A549 (cell line): ENCODE measurements around the gene SHOC2. TPM values are rescaled to one million over a fixed set of nuclear protein-coding genes. Genes with fewer than 3 reads are reported as not detected.

ENCODE experiments used
- ATAC-seq, 2 experiments: fragments of 200-7000 bp in 1 of 2; fragments of >200 bp in 1 of 2; cut with Nextera tagmentation in 1 of 2; cut with Tn5 transposase in 1 of 2; 3 replicates each; pipeline versions ENCODE4 v1.8.0 to v1.9.1; 2018 to 2020; ENCODE audit warnings: mild to moderate bottlenecking in 1 of 2, moderate library complexity in 1 of 2
- CTCF ChIA-PET: fragments of 300-600 bp; sonication (Branson Sonifier 250); formaldehyde crosslinking; extraction: SDS; loops from one replicate; lab custom pipeline; 2021; ENCODE audit warnings: antibody characterized with exemption, inconsistent platforms; lab: Yijun Ruan, JAX
- POLR2A ChIA-PET: fragments of 350-600 bp; formaldehyde crosslinking; extraction: SDS; loops from one replicate; lab custom pipeline; 2021; ENCODE audit warnings: antibody characterized with exemption, inconsistent platforms; lab: Yijun Ruan, JAX
- DNase-seq, 2 experiments: peaks; one replicate each; pipeline versions ENCODE4 v3.0.0 to v3.0.0-alpha.2; 2011 to 2016; ENCODE audit warnings: low read depth in 1 of 2, low spot score in 1 of 2
- FAIRE-seq: peaks from 2 replicates; lab custom pipeline; 2011; peaks lifted over from hg19 to GRCh38; lab: Jason Lieb, UNC
- H3K27ac ChIP-seq, 2 experiments: fragments of >200 bp; sonication (Bioruptor Twin); formaldehyde crosslinking; 3 replicates each; pipeline ENCODE4 v1.5.1; 2016 to 2017
- H3K4me1 ChIP-seq: fragments of >200 bp; sonication (Bioruptor Twin); formaldehyde crosslinking; 3 replicates; pipeline ENCODE4 v1.6.1; 2016
- H3K4me2 ChIP-seq: fragments of >200 bp; sonication (Bioruptor Twin); formaldehyde crosslinking; 3 replicates; pipeline ENCODE4 v1.6.1; 2016
- H3K4me3 ChIP-seq: fragments of >200 bp; sonication (Bioruptor Twin); formaldehyde crosslinking; 3 replicates; pipeline ENCODE4 v1.5.1; 2016
- H3K9me3 ChIP-seq: fragments of >200 bp; sonication (Bioruptor Twin); formaldehyde crosslinking; 3 replicates; pipeline ENCODE4 v1.6.1; 2016
- ATOH8 ChIP-seq: fragments of 250-450 bp; sonication (Bioruptor Pico); IDR thresholded peaks from 2 replicates; pipeline ENCODE4 v1.5.0; 2020; ENCODE audit warnings: low read depth, mild to moderate bottlenecking, moderate library complexity
- BCL3 ChIP-seq: fragments of >200 bp; sonication (Bioruptor Twin); formaldehyde crosslinking; IDR thresholded peaks from 3 replicates; pipeline ENCODE4 v1.6.1; 2016
- CEBPB ChIP-seq, 2 experiments: fragments of >200 bp in 1 of 2; sonication (Bioruptor Twin) in 1 of 2; formaldehyde crosslinking in 1 of 2; IDR thresholded peaks; 2 replicates each; pipeline ENCODE4 v1.6.1; 2012 to 2016
- E2F6 ChIP-seq: IDR thresholded peaks from 2 replicates; pipeline ENCODE4 v1.6.1; 2012; ENCODE audit warnings: low read depth, borderline replicate concordance
- EHF ChIP-seq: fragments of 250-450 bp; sonication (Bioruptor Pico); IDR thresholded peaks from 2 replicates; pipeline ENCODE4 v1.5.0; 2020; ENCODE audit warnings: mild to moderate bottlenecking
- ESRRA ChIP-seq: fragments of 150-350 bp; IDR thresholded peaks from 2 replicates; pipeline ENCODE4 v1.6.1; 2014; ENCODE audit warnings: mild to moderate bottlenecking, low read length, borderline replicate concordance
- FOSL2 ChIP-seq, 2 experiments: fragments of 450-650 bp in 1 of 2; fragments of >200 bp in 1 of 2; sonication (Bioruptor Twin) in 1 of 2; formaldehyde crosslinking; IDR thresholded peaks; 2 replicates each; pipeline versions ENCODE4 v1.5.0 to v1.6.1; 2016 to 2020; ENCODE audit warnings: mild to moderate bottlenecking in 1 of 2, moderate library complexity in 1 of 2
- HEYL ChIP-seq: fragments of 250-450 bp; sonication (Bioruptor Pico); IDR thresholded peaks from 2 replicates; pipeline ENCODE4 v1.8.0; 2021; ENCODE audit warnings: mild to moderate bottlenecking, moderate library complexity
- HOXA7 ChIP-seq: fragments of 250-450 bp; sonication (Bioruptor Pico); IDR thresholded peaks from 2 replicates; pipeline ENCODE4 v1.5.0; 2020; ENCODE audit warnings: mild to moderate bottlenecking, moderate library complexity
- HOXB13 ChIP-seq: fragments of 250-450 bp; sonication (Bioruptor Pico); IDR thresholded peaks from 2 replicates; pipeline ENCODE4 v1.5.0; 2020; ENCODE audit warnings: low read depth, mild to moderate bottlenecking, moderate library complexity
- JUN ChIP-seq, 2 experiments: fragments of >200 bp; sonication (Bioruptor Twin); formaldehyde crosslinking; IDR thresholded peaks; 2 replicates in 1 of 2; 3 replicates in 1 of 2; pipeline ENCODE4 v1.6.1; 2016 to 2017
- JUNB ChIP-seq: fragments of >200 bp; sonication (Bioruptor Twin); formaldehyde crosslinking; IDR thresholded peaks from 2 replicates; pipeline ENCODE4 v1.6.1; 2016
- KDM1A ChIP-seq: fragments of 200-600 bp; sonication (generic); IDR thresholded peaks from 2 replicates; pipeline ENCODE4 v1.6.1; 2016; ENCODE audit warnings: low read depth, mild to moderate bottlenecking
- MAX ChIP-seq: IDR thresholded peaks from 2 replicates; pipeline ENCODE4 v1.6.1; 2012
- MAZ ChIP-seq: fragments of 150-350 bp; IDR thresholded peaks from 2 replicates; pipeline ENCODE4 v1.6.1; 2014; ENCODE audit warnings: antibody characterized with exemption, low read depth, low read length, borderline replicate concordance
- NFE2L2 ChIP-seq: fragments of 150-350 bp; conservative IDR thresholded peaks from 2 replicates; pipeline ENCODE4 v1.6.1; 2014; ENCODE audit warnings: low read length
- NPAS2 ChIP-seq: fragments of 250-450 bp; sonication (Bioruptor Pico); IDR thresholded peaks from 2 replicates; pipeline ENCODE4 v1.8.0; 2022; ENCODE audit warnings: mild to moderate bottlenecking, moderate library complexity, borderline replicate concordance
- PBX3 ChIP-seq: IDR thresholded peaks from 2 replicates; pipeline ENCODE4 v1.6.1; 2012
- POLR2A ChIP-seq: IDR thresholded peaks from 2 replicates; pipeline ENCODE4 v1.6.1; 2012; ENCODE audit warnings: mild to moderate bottlenecking, low read length
- POLR2AphosphoS2 ChIP-seq: conservative IDR thresholded peaks from 2 replicates; pipeline ENCODE4 v1.6.1; 2012; ENCODE audit warnings: low read length, improper control_type of control experiment, inconsistent platforms
- RAD21 ChIP-seq, 2 experiments: fragments of >200 bp in 1 of 2; sonication (Bioruptor Twin) in 1 of 2; formaldehyde crosslinking in 1 of 2; IDR thresholded peaks in 1 of 2; conservative IDR thresholded peaks in 1 of 2; 2 replicates in 1 of 2; 3 replicates in 1 of 2; pipeline ENCODE4 v1.6.1; 2012 to 2018; ENCODE audit warnings: inconsistent platforms in 1 of 2
- RARB ChIP-seq: fragments of 250-450 bp; sonication (Bioruptor Pico); IDR thresholded peaks from 2 replicates; pipeline ENCODE4 v1.8.0; 2021; ENCODE audit warnings: mild to moderate bottlenecking, moderate library complexity
- RCOR1 ChIP-seq: fragments of 150-350 bp; IDR thresholded peaks from 2 replicates; pipeline ENCODE4 v1.6.1; 2014; ENCODE audit warnings: antibody characterized with exemption, low read length, low read depth
- TFCP2L1 ChIP-seq: fragments of 250-450 bp; sonication (Bioruptor Pico); IDR thresholded peaks from 2 replicates; pipeline ENCODE4 v1.5.0; 2021; ENCODE audit warnings: mild to moderate bottlenecking
- TP53 ChIP-seq: fragments of 250-450 bp; sonication (Bioruptor Pico); IDR thresholded peaks from 2 replicates; pipeline ENCODE4 v1.5.0; 2021; ENCODE audit warnings: mild to moderate bottlenecking, moderate library complexity
- ZC3H11A ChIP-seq: fragments of 450-650 bp; IDR thresholded peaks from 2 replicates; pipeline ENCODE4 v1.6.1; 2014; ENCODE audit warnings: antibody characterized with exemption, mild to moderate bottlenecking
- ZFP36 ChIP-seq: fragments of 450-650 bp; IDR thresholded peaks from 2 replicates; pipeline ENCODE4 v1.6.1; 2014; ENCODE audit warnings: borderline replicate concordance; ENCODE audit not compliant: partially characterized antibody
- ZNF302 ChIP-seq: fragments of 250-450 bp; sonication (Bioruptor Pico); IDR thresholded peaks from 2 replicates; pipeline ENCODE4 v1.9.0; 2021; ENCODE audit warnings: inconsistent platforms, mild to moderate bottlenecking, moderate library complexity
- ZSCAN20 ChIP-seq: fragments of 250-450 bp; sonication (Bioruptor Pico); IDR thresholded peaks from 2 replicates; pipeline ENCODE4 v1.8.0; 2022; ENCODE audit warnings: mild to moderate bottlenecking, moderate library complexity
- WGBS: methylation state at CpG from one replicate; pipeline ENCODE4 v1.1.6; 2017; ENCODE audit errors: missing lambda C conversion rate; 5-methylcytosine and 5-hydroxymethylcytosine counted together
- polyA plus RNA-seq, 4 experiments: library from polyadenylated mRNA; depleted of rRNA in 3 of 4; stranded (reverse); fragments of >200 nt; fragmentation: RNase III in 1 of 4; extraction: RNeasy Plus Mini Kit Qiagen cat#74134 plus additional on column Dnase treatment in 1 of 4; gene quantifications; 2 replicates in 3 of 4; 3 replicates in 1 of 4; pipeline ENCODE4 v1.2.3, GENCODE V29; 2011 to 2017

Gene SHOC2
- polyA plus RNA-seq, 2 of the 4 experiments (the other 2 are of a cell fraction) = 20.5 to 32.1 TPM

GRCh38 chr10:110979611-110980010 is 60.2 kb downstream of the SHOC2 start:
- no peak for ATAC-seq
- Histone ChIP-seq H3K4me1 (no peaks in the 10 kb centered on the region), H3K4me2 (no peak overlapping the region), H3K9me3 (no peaks in the 10 kb centered on the region), H3K27ac (no peak overlapping the region), H3K4me3 (no peak overlapping the region)
- FAIRE-seq = no peak
- 90% methylated on average over 2 of the region's 2 CpGs for WGBS
- ChIA-PET POLR2A (no interaction called here), CTCF (no interaction called here)
- no peak for DNase-seq
- TF ChIP-seq HOXA7 (CRISPR knock-in tag) (no peak), ZFP36 (no peak), E2F6 (no peak), RARB (CRISPR knock-in tag) (no peak), HOXB13 (CRISPR knock-in tag) (no peak)

GRCh38 chr10:110980807-110981206 is 61.4 kb downstream of the SHOC2 start:
- TF ChIP-seq NPAS2 (CRISPR knock-in tag) (no peak), ZNF302 (CRISPR knock-in tag) (no peak), ATOH8 (no peak), RAD21 (conservative IDR thresholded peaks at IDR 0.05 in 1 of 2, IDR thresholded peaks at IDR 0.05 in 1 of 2) (no peak), ZC3H11A (no peak), TFCP2L1 (CRISPR knock-in tag) (no peak), RCOR1 (no peak), JUN (IDR thresholded peaks at IDR 0.05) (no peak), POLR2AphosphoS2 (no peak)
- FAIRE-seq (no peak), DNase-seq (no peak), ATAC-seq (no peak)
- H3K4me1 ChIP-seq = no peaks in the 10 kb centered on the region
- no peak overlapping the region for H3K4me2 ChIP-seq
- no peak overlapping the region for H3K27ac ChIP-seq
- ChIA-PET POLR2A (no interaction called here), CTCF (no interaction called here)
- no peak overlapping the region for H3K4me3 ChIP-seq
- H3K9me3 ChIP-seq = no peaks in the 10 kb centered on the region

- TF ChIP-seq MAZ (no peak), HEYL (CRISPR knock-in tag) (no peak), POLR2AphosphoS2 (no peak), FOSL2 (IDR thresholded peaks at IDR 0.05) (no peak), FOSL2 (CRISPR knock-in tag; IDR thresholded peaks at IDR 0.05) (no peak), BCL3 (no peak), JUNB (no peak), POLR2A (no peak), EHF (CRISPR knock-in tag) (no peak), MAX (no peak), TFCP2L1 (CRISPR knock-in tag) (no peak), PBX3 (no peak), ATOH8 (no peak), NPAS2 (CRISPR knock-in tag) (no peak), ESRRA (no peak), CEBPB (IDR thresholded peaks at IDR 0.05) (no peak), ZSCAN20 (CRISPR knock-in tag) (no peak), KDM1A (no peak), TP53 (no peak), NFE2L2 (no peak)
- Histone ChIP-seq H3K9me3 (no peaks in the 10 kb centered on the region), H3K4me2 (no peak overlapping the region), H3K27ac (no peak overlapping the region), H3K4me3 (no peak overlapping the region), H3K4me1 (no peaks in the 10 kb centered on the region)
- WGBS = 91% methylated on average over 3 of the region's 3 CpGs
- DNase-seq (no peak), FAIRE-seq (no peak), ATAC-seq (no peak)
- ChIA-PET CTCF (no interaction called here), POLR2A (no interaction called here)
Observed at GRCh38 chr10:110983466-110983865, 64.1 kb downstream of the SHOC2 start.
